ENCODE results near the gene SLC26A4. TPM values are rescaled to one million over a fixed set of nuclear protein-coding genes. Genes with fewer than 3 reads are reported as not detected.

The SLC26A4 gene
- total RNA-seq, 1 experiment from 2014 or later, result 0.09 TPM

DNA sequence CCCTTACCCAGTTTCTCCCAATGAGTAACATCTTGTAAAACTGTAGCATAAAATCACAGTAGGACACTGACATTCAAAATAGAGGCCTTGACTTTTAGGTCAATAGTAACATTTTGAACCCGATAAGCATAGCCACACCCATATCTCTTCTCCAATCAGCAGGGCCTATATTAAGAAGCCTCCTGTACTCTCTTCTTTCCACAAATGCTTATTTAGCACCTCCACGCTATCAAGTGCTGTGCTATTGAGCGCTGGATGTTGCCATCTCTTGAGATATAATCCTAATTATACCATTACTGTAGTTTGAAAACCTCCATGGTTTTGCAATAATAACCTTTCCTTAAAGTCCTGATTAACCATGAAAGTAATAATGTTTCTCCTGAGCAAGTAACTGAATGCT lies 43.2 kb downstream of the SLC26A4 start:
- CTCF ChIA-PET, result no interaction called here
- no peaks in the 10 kb centered on the region for H3K4me1 Mint-ChIP-seq (ENCODE audit: low read depth, unreplicated experiment)

DNA sequence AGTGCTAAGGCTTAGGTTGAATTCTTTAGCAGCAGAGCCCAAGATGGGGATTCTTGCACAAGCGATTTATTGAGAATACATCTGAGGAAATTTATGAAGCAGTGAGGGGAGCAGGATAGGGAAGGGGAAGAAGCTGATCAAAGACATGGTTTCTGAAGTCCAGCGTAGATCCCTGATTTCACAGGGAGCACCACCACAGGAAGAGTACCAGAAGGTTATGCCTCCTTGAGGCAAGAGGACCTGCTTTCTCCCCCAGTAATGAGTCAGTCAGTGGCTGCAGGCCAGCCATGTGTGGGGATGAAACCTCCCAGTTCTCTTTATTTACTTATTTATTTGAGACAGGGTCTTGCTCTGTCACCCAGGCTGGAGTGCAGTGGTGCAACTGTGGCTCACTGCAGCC lies 48.3 kb downstream of the SLC26A4 start:
- Mint-ChIP-seq H3K27ac (ENCODE audit: unreplicated experiment) (no peak overlapping the region), H3K27me3 (ENCODE audit: unreplicated experiment) (peaks cover 11% of the 10 kb centered on the region), H3K9me3 (ENCODE audit: low read depth, unreplicated experiment) (no peaks in the 10 kb centered on the region), H3K4me1 (ENCODE audit: low read depth, unreplicated experiment) (no peaks in the 10 kb centered on the region), H3K36me3 (ENCODE audit: insufficient read depth, unreplicated experiment) (no peaks in the 10 kb centered on the region), H3K4me3 (ENCODE audit: low read depth, unreplicated experiment) (no peak overlapping the region)
- no peak for DNase-seq
- intact Hi-C loops (cut with micrococcal nuclease; ENCODE audit: unreplicated experiment), result no loop called here
- CTCF ChIA-PET, result no interaction called here
- no TSS peak for BruUV-seq (replicated peaks)
- TF ChIP-seq, protein P1, sequence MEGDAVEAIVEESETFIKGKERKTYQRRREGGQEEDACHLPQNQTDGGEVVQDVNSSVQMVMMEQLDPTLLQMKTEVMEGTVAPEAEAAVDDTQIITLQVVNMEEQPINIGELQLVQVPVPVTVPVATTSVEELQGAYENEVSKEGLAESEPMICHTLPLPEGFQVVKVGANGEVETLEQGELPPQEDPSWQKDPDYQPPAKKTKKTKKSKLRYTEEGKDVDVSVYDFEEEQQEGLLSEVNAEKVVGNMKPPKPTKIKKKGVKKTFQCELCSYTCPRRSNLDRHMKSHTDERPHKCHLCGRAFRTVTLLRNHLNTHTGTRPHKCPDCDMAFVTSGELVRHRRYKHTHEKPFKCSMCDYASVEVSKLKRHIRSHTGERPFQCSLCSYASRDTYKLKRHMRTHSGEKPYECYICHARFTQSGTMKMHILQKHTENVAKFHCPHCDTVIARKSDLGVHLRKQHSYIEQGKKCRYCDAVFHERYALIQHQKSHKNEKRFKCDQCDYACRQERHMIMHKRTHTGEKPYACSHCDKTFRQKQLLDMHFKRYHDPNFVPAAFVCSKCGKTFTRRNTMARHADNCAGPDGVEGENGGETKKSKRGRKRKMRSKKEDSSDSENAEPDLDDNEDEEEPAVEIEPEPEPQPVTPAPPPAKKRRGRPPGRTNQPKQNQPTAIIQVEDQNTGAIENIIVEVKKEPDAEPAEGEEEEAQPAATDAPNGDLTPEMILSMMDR (IDR thresholded peaks at IDR 0.05; ENCODE audit: unreplicated experiment), result no peak

More for the DNA sequence above, 43.2 kb downstream of the SLC26A4 start:
- no peaks in the 10 kb centered on the region for H3K36me3 Mint-ChIP-seq (ENCODE audit: insufficient read depth, unreplicated experiment)
- H3K27me3 Mint-ChIP-seq (ENCODE audit: unreplicated experiment), result peaks cover 45% of the 10 kb centered on the region
- H3K9me3 Mint-ChIP-seq (ENCODE audit: low read depth, unreplicated experiment), result no peaks in the 10 kb centered on the region
- no peak for DNase-seq
- H3K27ac Mint-ChIP-seq (ENCODE audit: unreplicated experiment), result no peak overlapping the region
- intact Hi-C loops (cut with micrococcal nuclease; ENCODE audit: unreplicated experiment), result no loop called here
- BruUV-seq (replicated peaks), result no TSS peak
- no peak overlapping the region for H3K4me3 Mint-ChIP-seq (ENCODE audit: low read depth, unreplicated experiment)
- TF ChIP-seq, protein P1 (IDR thresholded peaks at IDR 0.05; ENCODE audit: unreplicated experiment), result no peak

DNA sequence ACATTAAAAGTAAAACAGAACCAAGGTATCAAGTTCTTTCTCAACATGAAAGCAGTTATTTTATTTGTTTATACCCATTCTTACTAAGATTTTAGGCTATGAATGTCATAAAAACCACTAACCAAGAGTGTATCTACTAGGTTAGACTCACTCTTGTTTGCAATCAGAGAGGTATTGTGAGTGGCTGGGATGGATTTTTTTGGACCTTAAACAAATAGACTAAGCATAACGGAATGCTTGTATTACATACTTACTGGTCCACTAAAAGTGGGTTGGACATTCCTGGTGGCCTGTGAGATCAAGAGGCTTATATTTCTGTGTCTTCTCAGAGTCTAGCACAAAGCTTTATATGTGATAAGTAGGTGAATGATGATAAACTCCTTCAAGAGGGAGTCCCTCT lies 50.7 kb downstream of the SLC26A4 start:
- no peaks in the 10 kb centered on the region for H3K36me3 Mint-ChIP-seq (ENCODE audit: insufficient read depth, unreplicated experiment)
- intact Hi-C loops (cut with micrococcal nuclease; ENCODE audit: unreplicated experiment), result no loop called here
- no peaks in the 10 kb centered on the region for H3K27me3 Mint-ChIP-seq (ENCODE audit: unreplicated experiment)
- no peaks in the 10 kb centered on the region for H3K4me1 Mint-ChIP-seq (ENCODE audit: low read depth, unreplicated experiment)
- TF ChIP-seq, protein P1 (IDR thresholded peaks at IDR 0.05; ENCODE audit: unreplicated experiment), result no peak
- DNase-seq, result no peak
- H3K4me3 Mint-ChIP-seq (ENCODE audit: low read depth, unreplicated experiment), result no peak overlapping the region
- no peak overlapping the region for H3K27ac Mint-ChIP-seq (ENCODE audit: unreplicated experiment)
- CTCF ChIA-PET, result no interaction called here
- H3K9me3 Mint-ChIP-seq (ENCODE audit: low read depth, unreplicated experiment), result no peaks in the 10 kb centered on the region
- no TSS peak for BruUV-seq (replicated peaks)

DNA sequence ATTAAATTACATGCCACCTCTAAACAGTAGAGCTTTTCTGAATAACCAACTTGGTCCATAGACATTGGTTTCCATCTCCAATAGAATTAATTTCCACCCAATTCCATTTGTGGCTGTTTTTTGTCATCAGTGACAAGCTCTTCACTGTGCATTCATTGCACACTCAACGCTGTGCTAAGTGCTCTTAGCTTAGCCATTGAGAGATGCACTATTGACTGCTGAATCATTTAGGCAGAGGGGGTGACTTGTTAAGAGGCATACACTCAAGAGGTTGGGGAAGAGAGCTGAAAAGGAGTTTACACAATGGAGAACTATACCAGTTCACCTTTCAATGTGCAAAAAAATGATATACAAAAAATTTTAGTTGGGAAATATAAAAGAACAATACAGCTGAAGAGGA lies 51.4 kb downstream of the SLC26A4 start:
- DNase-seq, result no peak
- TF ChIP-seq, protein P1 (IDR thresholded peaks at IDR 0.05; ENCODE audit: unreplicated experiment), result no peak
- intact Hi-C loops (cut with micrococcal nuclease; ENCODE audit: unreplicated experiment), result no loop called here
- Mint-ChIP-seq H3K27ac (ENCODE audit: unreplicated experiment) (no peak overlapping the region), H3K4me1 (ENCODE audit: low read depth, unreplicated experiment) (no peaks in the 10 kb centered on the region), H3K27me3 (ENCODE audit: unreplicated experiment) (no peaks in the 10 kb centered on the region), H3K4me3 (ENCODE audit: low read depth, unreplicated experiment) (no peak overlapping the region), H3K36me3 (ENCODE audit: insufficient read depth, unreplicated experiment) (no peaks in the 10 kb centered on the region), H3K9me3 (ENCODE audit: low read depth, unreplicated experiment) (no peaks in the 10 kb centered on the region)
- no TSS peak for BruUV-seq (replicated peaks)
- CTCF ChIA-PET, result no interaction called here

DNA sequence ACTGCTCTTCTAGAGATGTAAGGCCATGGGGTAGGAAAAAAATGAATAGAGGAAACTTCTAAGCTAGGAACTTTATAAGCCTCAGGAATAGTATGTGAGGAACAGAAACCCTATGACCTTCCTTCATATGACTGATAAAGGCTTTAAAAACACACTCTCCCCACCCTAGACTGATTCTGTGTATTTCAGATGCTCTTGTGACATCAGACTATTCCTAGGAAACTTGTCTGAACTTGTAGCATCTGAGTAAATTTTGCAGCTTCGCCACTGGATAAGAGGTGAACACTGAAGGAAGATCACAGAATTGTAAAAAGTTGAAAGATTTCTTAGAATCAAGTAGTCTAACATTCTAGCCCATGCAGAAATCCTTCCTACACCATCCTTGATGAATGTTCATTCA lies 52.3 kb downstream of the SLC26A4 start:
- Mint-ChIP-seq H3K9me3 (ENCODE audit: low read depth, unreplicated experiment) (no peaks in the 10 kb centered on the region), H3K27me3 (ENCODE audit: unreplicated experiment) (no peaks in the 10 kb centered on the region), H3K27ac (ENCODE audit: unreplicated experiment) (no peak overlapping the region), H3K36me3 (ENCODE audit: insufficient read depth, unreplicated experiment) (no peaks in the 10 kb centered on the region), H3K4me1 (ENCODE audit: low read depth, unreplicated experiment) (no peaks in the 10 kb centered on the region), H3K4me3 (ENCODE audit: low read depth, unreplicated experiment) (no peak overlapping the region)
- BruUV-seq (replicated peaks), result no TSS peak
- intact Hi-C loops (cut with micrococcal nuclease; ENCODE audit: unreplicated experiment), result no loop called here
- CTCF ChIA-PET, result no interaction called here
- DNase-seq, result no peak
- TF ChIP-seq, protein P1 (IDR thresholded peaks at IDR 0.05; ENCODE audit: unreplicated experiment), result no peak

Data from Calu3 (cell line).